ENCODE results near the gene RAB3GAP2.
"Not testable (repeated sequence)": the region's sequence is repeated elsewhere in the genome, so short reads cannot be mapped to it uniquely, and the experiment has no call there.

The RAB3GAP2 gene

GRCh38 chr1:220313576-220313975 is 41.3 kb upstream of the RAB3GAP2 start:
- TF ChIP-seq, protein P1, sequence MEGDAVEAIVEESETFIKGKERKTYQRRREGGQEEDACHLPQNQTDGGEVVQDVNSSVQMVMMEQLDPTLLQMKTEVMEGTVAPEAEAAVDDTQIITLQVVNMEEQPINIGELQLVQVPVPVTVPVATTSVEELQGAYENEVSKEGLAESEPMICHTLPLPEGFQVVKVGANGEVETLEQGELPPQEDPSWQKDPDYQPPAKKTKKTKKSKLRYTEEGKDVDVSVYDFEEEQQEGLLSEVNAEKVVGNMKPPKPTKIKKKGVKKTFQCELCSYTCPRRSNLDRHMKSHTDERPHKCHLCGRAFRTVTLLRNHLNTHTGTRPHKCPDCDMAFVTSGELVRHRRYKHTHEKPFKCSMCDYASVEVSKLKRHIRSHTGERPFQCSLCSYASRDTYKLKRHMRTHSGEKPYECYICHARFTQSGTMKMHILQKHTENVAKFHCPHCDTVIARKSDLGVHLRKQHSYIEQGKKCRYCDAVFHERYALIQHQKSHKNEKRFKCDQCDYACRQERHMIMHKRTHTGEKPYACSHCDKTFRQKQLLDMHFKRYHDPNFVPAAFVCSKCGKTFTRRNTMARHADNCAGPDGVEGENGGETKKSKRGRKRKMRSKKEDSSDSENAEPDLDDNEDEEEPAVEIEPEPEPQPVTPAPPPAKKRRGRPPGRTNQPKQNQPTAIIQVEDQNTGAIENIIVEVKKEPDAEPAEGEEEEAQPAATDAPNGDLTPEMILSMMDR (IDR thresholded peaks at IDR 0.05; ENCODE audit: extremely low read depth, missing control alignments): no peak
- no peak for DNase-seq (ENCODE audit: low spot score)

GRCh38 chr1:220310147-220310546 is 37.9 kb upstream of the RAB3GAP2 start:
- DNase-seq (ENCODE audit: low spot score): not testable (repeated sequence)

- TF ChIP-seq, protein P1 (IDR thresholded peaks at IDR 0.05; ENCODE audit: extremely low read depth, missing control alignments): no peak
- DNase-seq (ENCODE audit: low spot score): no peak
These were observed 35.4 kb upstream of the RAB3GAP2 start for GRCh38 chr1:220307607-220308006.

DNA sequence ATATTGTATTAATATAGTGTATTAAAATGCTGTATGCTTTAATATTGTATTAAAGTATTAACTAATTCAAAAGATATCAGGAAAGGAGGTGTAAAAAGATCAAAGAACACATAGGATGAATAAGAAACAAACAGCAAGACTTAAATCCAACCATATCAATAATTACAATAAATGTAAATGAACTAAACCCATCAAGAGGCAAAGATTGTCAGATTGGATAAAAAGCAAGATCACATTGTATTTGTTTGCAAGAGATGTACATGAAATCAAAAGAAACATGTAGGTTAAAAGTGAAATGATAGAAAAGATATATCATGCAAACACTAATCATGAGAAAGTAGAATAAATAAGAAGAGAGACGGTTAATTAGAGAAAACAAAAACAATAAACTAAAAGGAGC is 34.1 kb upstream of the RAB3GAP2 start:
- DNase-seq (ENCODE audit: low spot score): no peak
- TF ChIP-seq, protein P1 (IDR thresholded peaks at IDR 0.05; ENCODE audit: extremely low read depth, missing control alignments): no peak

DNA sequence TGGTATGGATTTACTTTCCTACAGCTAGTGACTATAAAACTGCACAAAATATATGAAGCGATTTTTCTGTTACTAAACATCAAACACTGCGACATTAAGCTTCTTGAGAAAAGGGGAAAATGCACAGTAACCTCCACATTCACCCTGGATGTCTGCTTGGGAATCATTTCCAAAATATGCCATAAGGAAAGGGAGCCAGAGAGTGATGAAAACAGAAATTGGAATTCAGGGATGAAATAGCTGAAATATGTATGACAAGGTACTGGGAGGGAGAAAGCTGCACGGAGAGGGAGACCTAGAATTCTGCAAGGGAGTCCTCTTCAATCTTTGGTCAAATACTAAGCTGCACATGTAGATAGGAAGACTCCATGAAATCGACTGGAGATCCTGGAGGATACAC is 31.6 kb upstream of the RAB3GAP2 start:
- no peak for DNase-seq (ENCODE audit: low spot score)
- TF ChIP-seq, protein P1 (IDR thresholded peaks at IDR 0.05; ENCODE audit: extremely low read depth, missing control alignments): no peak

GRCh38 chr1:220301630-220302029 is 29.4 kb upstream of the RAB3GAP2 start:
- no peak for DNase-seq (ENCODE audit: low spot score)

DNA sequence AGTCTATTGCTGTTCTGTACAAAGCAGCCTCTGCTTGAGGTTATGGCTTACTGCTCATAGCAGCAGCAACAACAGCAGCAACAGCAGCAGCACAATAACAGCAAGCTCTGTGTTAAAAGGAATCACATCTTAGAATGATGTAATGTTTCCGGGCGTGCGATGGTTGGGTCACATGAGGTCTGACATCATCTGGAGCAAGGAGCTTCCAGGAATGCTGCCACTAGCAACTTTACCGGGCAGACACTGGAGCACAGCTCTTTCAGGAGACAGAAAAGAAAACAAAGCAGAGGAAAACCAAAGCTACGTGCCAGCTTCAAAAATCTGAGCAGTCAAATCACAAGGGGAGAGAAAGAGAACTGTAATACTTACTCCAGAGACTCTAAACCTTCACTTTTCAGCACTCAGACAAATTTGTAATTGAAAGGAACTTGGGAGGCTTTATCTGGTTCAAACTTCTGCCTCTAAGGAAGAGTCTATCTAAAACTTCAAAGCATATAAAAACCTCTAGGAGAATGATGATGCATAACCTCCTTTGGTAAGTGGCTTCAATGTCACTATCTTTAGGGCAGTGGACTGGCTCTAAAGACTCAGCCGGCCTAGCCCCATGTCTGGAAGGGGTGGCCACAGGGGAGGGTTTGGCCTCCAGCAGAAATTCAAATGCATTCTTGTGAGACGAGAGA is 28.3 kb upstream of the RAB3GAP2 start:
- TF ChIP-seq, protein P1 (IDR thresholded peaks at IDR 0.05; ENCODE audit: extremely low read depth, missing control alignments): no peak
- no peak for DNase-seq (ENCODE audit: low spot score)

More at GRCh38 chr1:220301630-220302029, 29.4 kb upstream of the RAB3GAP2 start:
- TF ChIP-seq, protein P1 (IDR thresholded peaks at IDR 0.05; ENCODE audit: extremely low read depth, missing control alignments): no peak

GRCh38 chr1:220299337-220299736 is 27.1 kb upstream of the RAB3GAP2 start:
- DNase-seq (ENCODE audit: low spot score): no peak

More at GRCh38 chr1:220299337-220299736, 27.1 kb upstream of the RAB3GAP2 start:
- TF ChIP-seq, protein P1 (IDR thresholded peaks at IDR 0.05; ENCODE audit: extremely low read depth, missing control alignments): no peak

All from GM20000 (cell line).